ENCODE data around the gene TMEM240. TPM values are rescaled to one million over a fixed set of nuclear protein-coding genes. Genes with fewer than 3 reads are reported as not detected.

The TMEM240 gene
- total RNA-seq, 4 donors from 2014 or later: 1.3 to 5.1 (median 3.2) TPM; not detected in 1

GRCh38 chr1:1554550-1554925, 14.1 kb upstream of the TMEM240 start:
- no peak for TF ChIP-seq CTCF (IDR thresholded peaks at IDR 0.05; ENCODE audit: low read depth)

GRCh38 chr1:1553821-1554494, 13.5 kb upstream of the TMEM240 start:
- TF ChIP-seq CTCF (IDR thresholded peaks at IDR 0.05; ENCODE audit: low read depth): no peak

GRCh38 chr1:1552263-1552639, 11.8 kb upstream of the TMEM240 start:
- no peak for TF ChIP-seq CTCF (IDR thresholded peaks at IDR 0.05; ENCODE audit: low read depth)

GRCh38 chr1:1551524-1552262, 11.3 kb upstream of the TMEM240 start:
- no peak for TF ChIP-seq CTCF (IDR thresholded peaks at IDR 0.05; ENCODE audit: low read depth)

GRCh38 chr1:1550591-1551432, 10.4 kb upstream of the TMEM240 start:
- TF ChIP-seq CTCF (IDR thresholded peaks at IDR 0.05; ENCODE audit: low read depth): no peak

GRCh38 chr1:1550087-1550486, 9.7 kb upstream of the TMEM240 start:
- TF ChIP-seq CTCF (IDR thresholded peaks at IDR 0.05; ENCODE audit: low read depth): no peak

GRCh38 chr1:1548591-1548990, 8.2 kb upstream of the TMEM240 start:
- TF ChIP-seq CTCF (IDR thresholded peaks at IDR 0.05; ENCODE audit: low read depth): no peak
